ENCODE measurements around the gene TMLHE. TPM values are rescaled to one million over a fixed set of nuclear protein-coding genes. Genes with fewer than 3 reads are reported as not detected.

Gene TMLHE
- total RNA-seq (ENCODE audit: low replicate concordance) = 18.6 and 27.6 TPM in 2 replicates

GRCh38 chrX:155612312-155613224, at the start of gene TMLHE, which contains the start of gene SPRY3:
TMLHE (minus strand) TSS chrX:155612952; CDS start chrX:155545276, 67,676 bp downstream.
SPRY3 (plus strand) TSS chrX:155612586.
- Mint-ChIP-seq H3K36me3 (peaks cover 6% of the 10 kb centered on the region), H3K4me1 (no peaks in the 10 kb centered on the region), H3K4me3 (peak within 1 kb of the TSS; percentile 91), H3K9me3 (peaks cover 12% of the 10 kb centered on the region), H3K27ac (peak within 1 kb of the TSS; percentile 96), H3K27me3 (ENCODE audit: insufficient read depth, low read depth) (no peaks in the 10 kb centered on the region)
- no peak within 1 kb of the TSS for H3K27ac ChIP-seq
- TF ChIP-seq CTCF (IDR thresholded peaks at IDR 0.05) = no peak
- TF ChIP-seq EZH2phosphoT487 (IDR thresholded peaks at IDR 0.05) = no peak
- no peak for TF ChIP-seq EZH2 (IDR thresholded peaks at IDR 0.05)
- H3K9ac ChIP-seq = peak within 1 kb of the TSS; percentile 51
- H4K20me1 ChIP-seq (ENCODE audit: low read depth) = no peaks in the 10 kb centered on the region
- H2AFZ ChIP-seq (replicated peaks) = peak within 1 kb of the TSS; percentile 88
- DNase-seq (ENCODE audit: low spot score) = peak; percentile 61
- no peaks in the 10 kb centered on the region for H3K27me3 ChIP-seq
- peak within 1 kb of the TSS; percentile 62 for H3K4me3 ChIP-seq
- peak within 1 kb of the TSS; percentile 79 for H3K4me2 ChIP-seq
- no peaks in the 10 kb centered on the region for H3F3A ChIP-seq (ENCODE audit: low read depth)
- H3K4me1 ChIP-seq = peaks cover 5% of the 10 kb centered on the region
- H3K9me3 ChIP-seq (ENCODE audit: low read depth) = no peaks in the 10 kb centered on the region
- peaks cover 36% of the 10 kb centered on the region for H3K79me2 ChIP-seq (ENCODE audit: low read depth)
- peaks cover 8% of the 10 kb centered on the region for H3K36me3 ChIP-seq

GRCh38 chrX:155662282-155662681, 49.5 kb upstream of the TMLHE start:
- Histone ChIP-seq H3K9me3 (ENCODE audit: low read depth) (peaks cover 24% of the 10 kb centered on the region), H3K4me2 (no peak overlapping the region), H3K36me3 (no peaks in the 10 kb centered on the region), H3K4me1 (no peaks in the 10 kb centered on the region), H3K79me2 (ENCODE audit: low read depth) (no peaks in the 10 kb centered on the region), H2AFZ (replicated peaks) (no peak overlapping the region), H3K27ac (no peak overlapping the region), H3K4me3 (no peak overlapping the region), H3F3A (ENCODE audit: low read depth) (no peaks in the 10 kb centered on the region), H3K27me3 (no peaks in the 10 kb centered on the region), H4K20me1 (ENCODE audit: low read depth) (no peaks in the 10 kb centered on the region), H3K9ac (no peak overlapping the region)
- H3K27ac Mint-ChIP-seq = no peak overlapping the region
- no peaks in the 10 kb centered on the region for H3K27me3 Mint-ChIP-seq (ENCODE audit: insufficient read depth, low read depth)
- H3K4me3 Mint-ChIP-seq = no peak overlapping the region
- TF ChIP-seq EZH2phosphoT487 (IDR thresholded peaks at IDR 0.05) (no peak), EZH2 (IDR thresholded peaks at IDR 0.05) (no peak), CTCF (IDR thresholded peaks at IDR 0.05) (peak; percentile 39)
- peak; percentile 26 for DNase-seq (ENCODE audit: low spot score)
- peaks cover 23% of the 10 kb centered on the region for H3K9me3 Mint-ChIP-seq
- no peaks in the 10 kb centered on the region for H3K36me3 Mint-ChIP-seq
- H3K4me1 Mint-ChIP-seq = no peaks in the 10 kb centered on the region

GRCh38 chrX:155645180-155645579, 32.4 kb upstream of the TMLHE start:
- Histone ChIP-seq H3K9ac (no peak overlapping the region), H2AFZ (replicated peaks) (no peak overlapping the region), H3K4me2 (no peak overlapping the region), H3K27me3 (no peaks in the 10 kb centered on the region), H3K4me1 (peaks cover 2% of the 10 kb centered on the region), H3K79me2 (ENCODE audit: low read depth) (no peaks in the 10 kb centered on the region), H3K4me3 (no peak overlapping the region), H3K9me3 (ENCODE audit: low read depth) (no peaks in the 10 kb centered on the region), H3F3A (ENCODE audit: low read depth) (no peaks in the 10 kb centered on the region), H4K20me1 (ENCODE audit: low read depth) (no peaks in the 10 kb centered on the region), H3K36me3 (no peaks in the 10 kb centered on the region), H3K27ac (no peak overlapping the region)
- Mint-ChIP-seq H3K9me3 (peaks cover 4% of the 10 kb centered on the region), H3K4me3 (no peak overlapping the region), H3K4me1 (no peaks in the 10 kb centered on the region), H3K36me3 (no peaks in the 10 kb centered on the region), H3K27ac (no peak overlapping the region), H3K27me3 (ENCODE audit: insufficient read depth, low read depth) (peaks cover 3% of the 10 kb centered on the region)
- DNase-seq (ENCODE audit: low spot score) = no peak
- TF ChIP-seq CTCF (IDR thresholded peaks at IDR 0.05) (no peak), EZH2 (IDR thresholded peaks at IDR 0.05) (no peak), EZH2phosphoT487 (IDR thresholded peaks at IDR 0.05) (no peak)
